Measurements from ENCODE around the gene TCHH. TPM values are rescaled to one million over a fixed set of nuclear protein-coding genes. Genes with fewer than 3 reads are reported as not detected.

Gene TCHH
- total and polyA plus RNA-seq, 2 donors (not counting 3 experiments of a cell fraction or from before 2014, with no cell fraction given) = not detected

DNA sequence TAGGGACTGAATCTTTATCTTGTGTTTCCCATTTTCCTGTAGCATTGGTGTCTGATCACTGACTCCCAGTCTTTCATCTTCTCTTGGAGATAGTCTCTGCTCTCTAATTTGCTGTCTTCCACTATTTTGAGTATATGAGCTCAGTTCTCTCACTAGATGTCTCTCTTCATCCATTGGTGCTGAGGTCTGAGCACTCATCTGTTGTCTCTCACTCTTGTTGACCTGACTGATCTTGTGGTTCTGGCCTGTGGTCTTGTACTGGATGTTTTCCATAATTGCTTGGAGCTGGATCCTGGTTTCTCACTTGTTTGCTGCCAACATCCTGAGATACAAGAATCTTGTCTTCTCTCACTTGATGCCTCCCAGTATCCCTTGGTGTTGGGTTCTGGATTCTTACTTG lies 53.3 kb downstream of the TCHH start:
- dilution Hi-C loops (cut with MboI; ENCODE audit: extremely low pct_ligation_motif_present, low sequenced_read_pairs) = no loop called here
- POLR2A ChIA-PET = no interaction called here
- H3K9ac ChIP-seq (replicated peaks; ENCODE audit: extremely low read depth, insufficient read depth, low read length) = no peak overlapping the region
- no peak overlapping the region for H2AFZ ChIP-seq (ENCODE audit: low read depth, low read length)
- H3K27ac ChIP-seq (ENCODE audit: insufficient read depth, low read depth, low read length) = no peak overlapping the region
- H3K9me3 ChIP-seq (replicated peaks; ENCODE audit: control insufficient read depth, insufficient read depth, low read length) = no peaks in the 10 kb centered on the region
- CTCF ChIA-PET = no interaction called here
- no TSS peak for BruUV-seq (replicated peaks)
- H3K9me1 ChIP-seq (replicated peaks; ENCODE audit: control insufficient read depth, extremely low read depth, insufficient read depth, low read length) = no peaks in the 10 kb centered on the region
- no peak for FAIRE-seq
- H3K4me1 ChIP-seq (ENCODE audit: control insufficient read depth, extremely low read depth, insufficient read depth, low read length) = no peaks in the 10 kb centered on the region
- no peak for DNase-seq (ENCODE audit: low read depth, low spot score)
- intact Hi-C loops (cut with micrococcal nuclease) = no loop called here
- H3K4me3 ChIP-seq (replicated peaks in 1 of 3; ENCODE audit: insufficient read depth in 1 of 3, low read depth in 1 of 3, low read length in 3 of 3) = no peak overlapping the region
- H3K36me3 ChIP-seq (ENCODE audit: control insufficient read depth in 2 of 2, extremely low read depth in 1 of 2, insufficient read depth in 2 of 2, low read length in 2 of 2) = no peaks in the 10 kb centered on the region
- no peaks in the 10 kb centered on the region for H3K79me2 ChIP-seq (ENCODE audit: control insufficient read depth, insufficient read depth, low read length)
- H3K4me2 ChIP-seq (ENCODE audit: insufficient read depth, low read length) = no peak overlapping the region
- peaks cover 8 to 19% of the 10 kb centered on the region in 2 experiments for H3K27me3 ChIP-seq (ENCODE audit: control insufficient read depth in 2 of 2, insufficient read depth in 2 of 2, low read length in 2 of 2)
- TF ChIP-seq EZH2 (IDR thresholded peaks at IDR 0.05; ENCODE audit: borderline replicate concordance, low read depth, low read length, severe bottlenecking) (no peak), POLR2A (IDR thresholded peaks at IDR 0.05; ENCODE audit: low read depth, low read length) (no peak), FOS (IDR thresholded peaks at IDR 0.05; ENCODE audit: borderline replicate concordance, insufficient read depth, low read length) (no peak), GATA2 (IDR thresholded peaks at IDR 0.05; ENCODE audit: insufficient read depth, insufficient read length, low read depth, low read length) (no peak)
- TF ChIP-seq, protein P1, sequence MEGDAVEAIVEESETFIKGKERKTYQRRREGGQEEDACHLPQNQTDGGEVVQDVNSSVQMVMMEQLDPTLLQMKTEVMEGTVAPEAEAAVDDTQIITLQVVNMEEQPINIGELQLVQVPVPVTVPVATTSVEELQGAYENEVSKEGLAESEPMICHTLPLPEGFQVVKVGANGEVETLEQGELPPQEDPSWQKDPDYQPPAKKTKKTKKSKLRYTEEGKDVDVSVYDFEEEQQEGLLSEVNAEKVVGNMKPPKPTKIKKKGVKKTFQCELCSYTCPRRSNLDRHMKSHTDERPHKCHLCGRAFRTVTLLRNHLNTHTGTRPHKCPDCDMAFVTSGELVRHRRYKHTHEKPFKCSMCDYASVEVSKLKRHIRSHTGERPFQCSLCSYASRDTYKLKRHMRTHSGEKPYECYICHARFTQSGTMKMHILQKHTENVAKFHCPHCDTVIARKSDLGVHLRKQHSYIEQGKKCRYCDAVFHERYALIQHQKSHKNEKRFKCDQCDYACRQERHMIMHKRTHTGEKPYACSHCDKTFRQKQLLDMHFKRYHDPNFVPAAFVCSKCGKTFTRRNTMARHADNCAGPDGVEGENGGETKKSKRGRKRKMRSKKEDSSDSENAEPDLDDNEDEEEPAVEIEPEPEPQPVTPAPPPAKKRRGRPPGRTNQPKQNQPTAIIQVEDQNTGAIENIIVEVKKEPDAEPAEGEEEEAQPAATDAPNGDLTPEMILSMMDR (IDR thresholded peaks at IDR 0.05; ENCODE audit: extremely low read depth in 1 of 2, insufficient read depth in 1 of 2, low read depth in 1 of 2, low read length in 2 of 2) = no peak
- H4K20me1 ChIP-seq (replicated peaks; ENCODE audit: control insufficient read depth, extremely low read depth, insufficient read depth, low read length) = no peaks in the 10 kb centered on the region

Small RNA genes lying within 50 kb of the gene (small RNA-seq; reads per million reads assigned to genes)
- gene SPTLC1P4 (ENCODE audit: insufficient read depth, insufficient read length, low read depth, low replicate concordance) = not detected

Other genes starting within 250 kb of the TCHH start
- 22.1 and 24.9 TPM in 2 replicates for gene THEM4, start 205.9 kb downstream of the TCHH start, total RNA-seq
- gene THEM4, start 205.9 kb downstream of the TCHH start, polyA plus RNA-seq = 19.2 and 22.3 TPM in 2 replicates
- gene S100A10, start 121.6 kb downstream of the TCHH start, total RNA-seq = 650 and 779 TPM in 2 replicates
- gene S100A10, start 121.6 kb downstream of the TCHH start, polyA plus RNA-seq = 56.7 and 76.8 TPM in 2 replicates
- 461 and 505 TPM in 2 replicates for gene S100A11, start 78.4 kb downstream of the TCHH start, total RNA-seq
- 497 and 528 TPM in 2 replicates for gene S100A11, start 78.4 kb downstream of the TCHH start, polyA plus RNA-seq
- gene TCHHL1, start 26.4 kb downstream of the TCHH start, total RNA-seq = not detected in 2 replicates
- gene TCHHL1, start 26.4 kb downstream of the TCHH start, polyA plus RNA-seq = not detected in 2 replicates
- gene RPTN, start 43.8 kb upstream of the TCHH start, total RNA-seq = not detected in 2 replicates
- gene RPTN, start 43.8 kb upstream of the TCHH start, polyA plus RNA-seq = not detected in 2 replicates
- gene HRNR, start 108.7 kb upstream of the TCHH start, total RNA-seq = not detected in 2 replicates
- gene HRNR, start 108.7 kb upstream of the TCHH start, polyA plus RNA-seq = not detected in 2 replicates
- not detected in 2 replicates for gene FLG, start 209.8 kb upstream of the TCHH start, total RNA-seq
- not detected in 2 replicates for gene FLG, start 209.8 kb upstream of the TCHH start, polyA plus RNA-seq
- not detected in 2 replicates for gene FLG2, start 244.6 kb upstream of the TCHH start, total RNA-seq
- not detected in 2 replicates for gene FLG2, start 244.6 kb upstream of the TCHH start, polyA plus RNA-seq